HEK293 (cell line): ENCODE measurements around the gene SFXN3.

Experiments used
- ZFP41 ChIP-seq: fragments of 450-650 bp; formaldehyde crosslinking; IDR thresholded peaks from 2 replicates; pipeline ENCODE4 v1.5.1; 2016; ENCODE audit warnings: missing biosample characterization, missing genetic modification characterization, borderline replicate concordance
- ZNF785 ChIP-seq: fragments of 450-650 bp; formaldehyde crosslinking; IDR thresholded peaks from 2 replicates; pipeline ENCODE4 v1.5.1; 2016; ENCODE audit warnings: missing biosample characterization, missing genetic modification characterization
- TF ChIP-seq, protein P1 (sequence below): fragments of 450-650 bp; formaldehyde crosslinking; IDR thresholded peaks from 2 replicates; pipeline ENCODE4 v1.5.1; 2016; ENCODE audit warnings: missing biosample characterization, missing genetic modification characterization
- TF ChIP-seq, protein P2 (sequence below): IDR thresholded peaks from 2 replicates; pipeline ENCODE4 v1.6.1; 2011; ENCODE audit warnings: mild to moderate bottlenecking, low read depth, low read length, borderline replicate concordance

DNA sequence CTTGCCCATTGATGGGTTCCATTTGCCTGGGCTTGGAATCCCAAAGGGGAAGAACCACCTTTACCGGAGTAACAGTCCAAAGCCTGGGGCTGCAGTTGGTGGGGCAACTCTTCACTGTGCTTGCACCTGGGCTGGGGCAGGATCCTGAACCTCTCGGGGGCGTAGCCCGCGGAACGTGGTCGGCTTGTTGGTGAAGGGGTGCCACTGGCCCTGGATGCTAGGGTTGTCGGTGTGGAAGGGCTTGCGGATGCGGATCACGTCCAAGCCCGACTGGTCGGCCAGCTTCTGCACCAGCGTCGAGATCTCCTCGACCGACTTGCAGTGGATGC lies 44.4 kb upstream of the SFXN3 start:
- TF ChIP-seq, protein P1, sequence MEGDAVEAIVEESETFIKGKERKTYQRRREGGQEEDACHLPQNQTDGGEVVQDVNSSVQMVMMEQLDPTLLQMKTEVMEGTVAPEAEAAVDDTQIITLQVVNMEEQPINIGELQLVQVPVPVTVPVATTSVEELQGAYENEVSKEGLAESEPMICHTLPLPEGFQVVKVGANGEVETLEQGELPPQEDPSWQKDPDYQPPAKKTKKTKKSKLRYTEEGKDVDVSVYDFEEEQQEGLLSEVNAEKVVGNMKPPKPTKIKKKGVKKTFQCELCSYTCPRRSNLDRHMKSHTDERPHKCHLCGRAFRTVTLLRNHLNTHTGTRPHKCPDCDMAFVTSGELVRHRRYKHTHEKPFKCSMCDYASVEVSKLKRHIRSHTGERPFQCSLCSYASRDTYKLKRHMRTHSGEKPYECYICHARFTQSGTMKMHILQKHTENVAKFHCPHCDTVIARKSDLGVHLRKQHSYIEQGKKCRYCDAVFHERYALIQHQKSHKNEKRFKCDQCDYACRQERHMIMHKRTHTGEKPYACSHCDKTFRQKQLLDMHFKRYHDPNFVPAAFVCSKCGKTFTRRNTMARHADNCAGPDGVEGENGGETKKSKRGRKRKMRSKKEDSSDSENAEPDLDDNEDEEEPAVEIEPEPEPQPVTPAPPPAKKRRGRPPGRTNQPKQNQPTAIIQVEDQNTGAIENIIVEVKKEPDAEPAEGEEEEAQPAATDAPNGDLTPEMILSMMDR (tag by site-specific recombination): no peak
- TF ChIP-seq ZFP41 (tag by site-specific recombination): no peak
- TF ChIP-seq, protein P2, sequence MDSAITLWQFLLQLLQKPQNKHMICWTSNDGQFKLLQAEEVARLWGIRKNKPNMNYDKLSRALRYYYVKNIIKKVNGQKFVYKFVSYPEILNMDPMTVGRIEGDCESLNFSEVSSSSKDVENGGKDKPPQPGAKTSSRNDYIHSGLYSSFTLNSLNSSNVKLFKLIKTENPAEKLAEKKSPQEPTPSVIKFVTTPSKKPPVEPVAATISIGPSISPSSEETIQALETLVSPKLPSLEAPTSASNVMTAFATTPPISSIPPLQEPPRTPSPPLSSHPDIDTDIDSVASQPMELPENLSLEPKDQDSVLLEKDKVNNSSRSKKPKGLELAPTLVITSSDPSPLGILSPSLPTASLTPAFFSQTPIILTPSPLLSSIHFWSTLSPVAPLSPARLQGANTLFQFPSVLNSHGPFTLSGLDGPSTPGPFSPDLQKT: no peak
- no peak for TF ChIP-seq ZNF785
